HG02885 (cell line): Measurements from ENCODE around the gene CD93.

Source experiments
- ATAC-seq: cut with Tn5 transposase; IDR thresholded peaks from one replicate; pipeline ENCODE4 v1.9.1; 2021; ENCODE audit warnings: mild to moderate bottlenecking; ENCODE audit not compliant: unreplicated experiment, poor library complexity

The CD93 gene

DNA sequence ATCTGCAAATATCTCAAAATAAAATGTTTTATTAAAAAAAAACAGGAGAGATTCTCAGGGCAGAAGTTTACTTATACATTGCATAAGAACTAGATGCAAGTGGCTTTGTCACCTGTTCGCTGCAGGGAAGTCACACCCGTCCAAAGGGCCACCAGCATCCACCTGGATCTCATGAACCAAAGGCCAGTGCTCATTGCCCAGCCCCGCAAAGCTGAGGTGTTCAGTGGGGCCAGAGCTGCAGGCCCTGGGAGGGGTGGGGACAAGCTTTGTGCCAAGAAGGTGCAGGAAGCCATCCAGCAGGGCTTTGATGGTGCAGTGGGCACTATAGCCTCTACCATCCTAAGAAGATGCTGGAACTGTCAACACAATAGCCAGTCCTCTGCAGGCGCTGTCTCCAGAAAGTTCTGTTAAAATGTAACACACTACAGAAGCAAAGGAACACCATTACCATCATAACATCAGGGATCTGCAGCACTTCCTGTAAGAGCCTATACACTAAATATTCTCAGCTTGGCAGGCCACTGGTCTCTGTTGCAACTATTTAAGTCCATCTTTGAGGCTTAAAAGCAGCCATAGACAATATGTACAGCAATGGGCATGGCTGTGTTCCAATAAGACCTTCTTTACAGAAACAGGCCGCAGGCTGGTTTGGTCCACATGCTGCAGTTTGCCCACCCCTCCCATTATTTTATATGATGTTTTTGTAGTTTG, 15.7 kb upstream of the CD93 start:
- ATAC-seq = no peak

DNA sequence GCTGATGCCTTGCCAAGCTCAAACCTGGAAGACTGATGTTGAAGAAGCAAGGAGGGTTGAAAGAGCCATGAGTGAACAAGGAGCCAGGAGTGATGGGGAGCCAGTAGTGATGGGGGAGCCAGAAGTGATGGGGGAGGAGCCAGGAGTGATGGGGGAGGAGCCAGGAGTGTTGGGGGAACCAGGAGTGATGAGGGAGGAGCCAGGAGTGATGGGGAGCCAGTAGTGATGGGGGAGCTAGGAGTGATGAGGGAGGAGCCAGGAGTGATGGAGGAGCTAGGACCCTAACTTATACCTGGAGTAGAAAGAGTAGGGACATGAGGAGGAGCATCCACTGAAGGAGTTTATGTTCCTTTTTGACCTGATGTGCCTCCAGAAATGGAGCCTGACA, 14.6 kb upstream of the CD93 start:
- no peak for ATAC-seq

DNA sequence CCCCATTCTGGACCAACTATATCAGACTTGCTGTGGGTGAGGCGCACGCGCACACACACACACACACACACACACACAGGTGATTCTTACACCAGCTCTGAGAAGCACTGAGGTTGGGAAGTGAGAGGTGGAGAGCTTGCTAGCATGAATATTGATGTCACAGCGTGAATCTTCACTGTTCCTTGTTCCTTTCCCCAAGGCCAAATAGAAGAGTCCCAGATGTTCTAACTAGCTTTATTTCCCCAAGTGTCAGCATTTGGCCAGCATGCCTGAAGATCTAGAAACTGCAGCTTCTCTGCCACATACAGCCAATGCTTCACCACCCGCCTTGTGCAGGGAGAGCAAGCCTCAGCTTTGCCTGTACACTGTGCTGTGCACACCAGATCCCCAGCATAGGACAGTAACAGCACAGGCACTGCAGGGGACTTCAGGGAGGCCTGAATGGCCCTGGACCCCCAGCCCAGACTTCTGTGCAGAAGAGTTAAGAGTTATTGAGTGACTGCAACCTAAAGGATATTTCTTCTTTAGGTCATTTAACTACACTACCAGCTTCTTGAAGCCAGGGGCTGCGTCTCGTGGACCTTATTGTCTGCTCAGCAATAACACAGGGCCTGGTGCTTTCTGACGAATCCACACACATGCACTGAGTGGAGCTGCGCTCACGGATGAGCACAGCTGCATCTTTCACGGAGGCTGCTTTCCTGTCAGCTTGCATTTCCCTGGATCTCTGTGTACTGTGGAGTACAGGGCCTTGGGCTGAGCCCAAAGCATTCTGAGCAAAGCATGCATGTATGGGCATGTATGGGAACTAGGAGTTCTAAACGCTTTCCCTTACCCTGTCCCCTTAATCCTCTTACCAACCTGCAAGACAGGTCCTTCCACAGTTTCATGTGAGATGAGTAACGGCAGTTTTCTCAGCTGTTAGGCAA, 13.9 kb upstream of the CD93 start:
- no peak for ATAC-seq

DNA sequence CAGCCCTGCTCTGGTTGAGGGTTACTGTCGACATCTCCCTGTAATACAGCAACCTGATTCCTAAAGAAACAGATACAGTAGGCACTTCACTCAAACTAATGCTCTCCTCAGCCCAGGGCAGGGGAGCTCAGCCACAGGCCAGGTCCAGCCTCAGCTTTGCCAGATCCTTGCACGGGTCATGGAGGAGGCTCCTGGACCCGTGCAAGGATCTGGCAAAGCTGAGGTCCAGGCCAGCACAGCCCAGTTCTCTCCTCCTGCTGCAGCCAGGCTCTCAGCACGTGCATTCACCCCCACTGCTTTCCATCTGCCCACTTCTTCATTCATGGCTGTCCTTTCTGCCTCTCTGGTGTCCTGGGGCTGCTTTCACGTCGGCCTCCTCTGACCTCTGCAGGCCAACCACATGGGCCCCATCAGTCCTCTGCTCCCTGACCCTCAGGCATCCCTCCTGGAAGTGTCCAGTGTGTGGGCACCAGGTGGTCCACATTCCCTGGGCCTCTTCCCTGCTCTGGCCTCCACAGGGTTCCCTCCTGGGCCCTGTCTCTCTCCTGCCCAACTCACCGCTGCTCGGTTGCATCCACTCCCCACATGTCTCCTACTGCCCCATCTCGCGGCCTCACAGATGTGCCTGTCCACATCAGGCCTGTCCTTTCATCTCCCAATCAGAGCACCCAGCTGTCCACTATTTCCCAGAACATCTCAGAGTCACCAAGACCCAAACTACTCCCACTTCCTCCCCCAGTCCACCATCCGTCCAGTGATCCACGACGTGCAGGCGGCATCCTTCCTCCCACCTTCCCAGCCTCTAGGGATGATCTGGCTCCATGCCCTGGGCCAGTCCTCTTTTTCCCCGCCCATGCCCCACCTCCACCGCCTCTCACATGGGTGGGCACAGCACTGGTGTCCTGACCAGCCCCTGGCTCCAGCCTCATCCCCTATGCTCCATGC, 11.8 kb upstream of the CD93 start:
- ATAC-seq = no peak

DNA sequence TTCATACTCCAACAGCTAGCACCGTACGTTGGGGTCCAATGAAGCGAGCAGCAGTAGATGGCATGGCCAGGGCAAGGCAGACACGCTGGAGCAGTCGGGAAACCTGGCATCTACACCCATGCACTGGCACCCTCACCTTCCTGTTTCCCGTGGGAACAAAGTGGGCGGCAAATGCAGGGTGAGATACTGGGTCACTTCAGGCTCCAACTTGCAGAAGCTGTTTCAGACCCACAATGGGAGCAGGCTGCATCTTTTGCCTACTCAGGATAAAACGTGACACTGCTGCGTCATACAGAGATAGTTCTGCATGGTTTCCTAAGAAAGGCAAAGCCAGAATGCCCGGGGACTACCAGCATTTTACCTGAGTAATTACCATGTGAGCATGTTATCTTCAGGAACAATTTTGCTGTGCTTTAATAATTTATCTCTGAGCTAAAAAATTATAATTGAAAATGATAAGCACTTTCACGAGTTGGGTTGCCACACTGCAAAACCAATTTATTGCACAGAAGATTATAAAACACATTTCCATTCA, 10.9 kb upstream of the CD93 start:
- no peak for ATAC-seq

DNA sequence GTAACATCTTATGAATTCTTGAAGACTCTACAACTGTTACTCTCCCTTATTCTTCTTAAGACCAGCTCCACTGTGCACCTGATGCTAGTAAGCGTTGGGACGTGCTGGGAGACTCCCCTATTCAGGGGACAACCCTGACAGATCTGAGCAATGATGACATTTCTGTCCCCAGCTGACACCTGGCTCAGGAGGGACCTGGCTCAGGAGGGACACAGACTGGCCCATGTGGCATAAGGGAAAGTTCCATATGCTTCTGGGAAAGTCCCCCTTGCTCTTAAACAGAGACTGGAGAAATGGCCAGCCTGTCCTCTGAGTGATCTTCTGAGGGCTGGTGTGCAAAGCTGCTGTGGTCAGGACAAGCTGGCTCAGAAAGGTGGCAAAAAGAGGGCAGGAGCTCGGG, 10.0 kb upstream of the CD93 start:
- no peak for ATAC-seq

DNA sequence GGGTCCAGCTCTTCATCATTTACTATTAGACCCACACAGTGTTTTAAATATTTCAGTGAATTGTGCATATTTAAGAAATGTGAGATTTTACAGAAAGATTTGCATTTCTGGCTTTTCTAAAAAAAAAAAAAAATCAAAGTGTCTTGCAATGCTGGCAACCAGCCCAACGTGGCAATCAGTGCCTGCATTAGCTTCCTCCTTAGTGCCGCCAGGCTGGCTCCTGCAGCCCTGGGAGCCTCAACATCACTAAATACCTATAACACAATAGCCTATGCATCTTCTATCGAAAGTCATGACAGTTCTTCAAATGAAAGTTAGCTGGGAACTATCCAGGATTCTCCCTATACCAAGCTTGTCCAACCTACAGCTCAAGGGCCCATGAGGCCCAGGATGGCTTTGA, 9.4 kb upstream of the CD93 start:
- ATAC-seq = no peak

DNA sequence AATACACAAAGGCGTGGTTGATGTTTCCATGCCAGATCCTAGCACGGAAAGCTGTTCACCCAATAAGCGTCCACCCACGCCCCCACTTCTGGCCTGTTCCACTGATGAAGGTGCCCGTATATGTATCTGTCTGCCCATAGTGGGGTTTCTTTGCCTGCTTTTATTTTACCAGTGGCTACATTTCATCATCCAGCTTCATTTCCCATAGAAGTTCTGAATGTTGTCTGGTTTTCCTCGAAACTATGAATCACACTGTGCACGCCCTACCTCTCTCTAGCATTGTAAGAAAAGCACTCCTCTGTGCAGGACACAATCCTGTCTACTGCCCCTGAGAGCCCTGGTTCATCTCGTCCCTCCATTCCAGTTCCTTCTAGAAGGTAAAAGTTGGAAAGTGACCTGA, 8.8 kb upstream of the CD93 start:
- no peak for ATAC-seq

DNA sequence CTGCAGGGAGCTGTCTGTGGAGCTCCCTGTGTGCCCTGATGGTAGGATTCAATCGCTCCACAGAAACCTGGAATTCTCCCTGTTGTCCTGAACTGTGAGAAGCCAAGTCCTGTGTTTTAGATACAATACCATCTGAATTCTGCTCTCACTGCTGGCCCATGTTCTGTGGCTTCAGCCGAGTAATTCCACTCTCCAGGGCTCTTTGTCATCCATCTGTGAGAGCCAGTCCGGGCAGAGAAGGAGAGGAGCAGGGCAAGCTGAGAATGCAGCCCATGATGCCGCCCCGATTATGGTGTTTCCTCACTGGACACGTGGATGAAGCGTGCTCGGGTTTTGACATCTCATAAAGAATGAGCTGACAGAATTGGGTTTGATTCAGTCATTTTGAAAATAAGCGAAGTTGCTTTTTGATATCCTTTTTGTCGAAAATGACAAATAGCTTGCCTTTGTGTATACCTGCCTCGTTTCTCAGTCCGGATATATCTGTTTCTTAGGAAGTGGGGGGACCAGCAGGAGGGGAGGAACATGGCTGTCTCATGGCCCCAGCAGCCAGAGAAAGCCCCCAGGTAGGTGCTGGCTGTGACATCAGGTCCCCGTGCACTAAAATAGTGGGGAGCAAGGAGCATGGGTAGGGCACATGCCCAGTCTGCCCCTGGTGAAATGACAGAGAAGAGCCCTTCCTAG, 8.2 kb upstream of the CD93 start:
- ATAC-seq = no peak

DNA sequence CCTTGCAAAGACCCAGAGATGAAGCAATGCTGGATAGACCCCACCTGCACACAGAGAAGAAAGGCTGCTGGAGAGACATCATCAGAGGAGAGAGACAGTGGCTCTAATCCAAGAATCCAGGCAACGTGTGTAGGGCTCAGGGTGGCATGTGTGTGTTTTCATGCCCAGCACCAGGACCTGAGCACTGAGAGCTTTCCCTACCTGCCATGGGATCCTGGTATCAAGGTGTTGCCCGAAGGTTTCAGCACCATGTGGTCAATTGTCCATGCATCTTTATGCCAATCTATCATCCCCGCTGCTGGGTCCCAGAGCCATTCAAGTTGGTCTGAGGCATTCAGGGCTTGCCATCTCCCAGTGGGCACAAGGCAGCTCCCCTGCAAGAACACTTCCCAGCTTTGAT, 7.5 kb upstream of the CD93 start:
- no peak for ATAC-seq

DNA sequence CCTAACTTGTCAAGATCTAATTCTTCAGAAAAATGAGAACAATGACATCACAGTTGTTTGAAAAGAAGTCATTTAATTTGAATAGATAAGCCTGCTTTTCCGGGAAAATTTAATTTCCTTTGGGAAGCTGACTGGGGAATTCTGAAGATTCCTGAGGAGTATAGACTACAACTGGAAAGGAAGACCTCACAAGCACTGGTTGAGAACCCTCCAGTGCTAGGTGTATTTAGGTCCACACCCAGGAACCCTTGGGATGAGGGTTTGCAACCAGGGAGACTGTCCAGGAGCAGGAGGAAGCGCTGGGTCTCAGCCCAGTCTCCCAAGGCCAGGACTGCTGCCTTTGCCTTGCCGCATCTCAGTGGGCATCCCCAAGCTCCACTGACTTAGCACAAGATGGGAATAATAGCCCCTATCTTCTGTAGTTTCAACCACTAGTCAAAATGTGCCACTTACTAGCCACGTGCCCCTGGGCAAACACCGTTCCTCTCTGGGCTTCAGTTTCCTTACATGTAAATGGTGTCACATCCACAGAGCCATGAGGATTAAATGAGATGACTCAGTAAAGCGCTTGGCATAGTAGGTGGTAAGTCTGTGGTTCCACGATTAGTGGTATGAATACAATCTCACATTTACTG, 6.9 kb upstream of the CD93 start:
- no peak for ATAC-seq

DNA sequence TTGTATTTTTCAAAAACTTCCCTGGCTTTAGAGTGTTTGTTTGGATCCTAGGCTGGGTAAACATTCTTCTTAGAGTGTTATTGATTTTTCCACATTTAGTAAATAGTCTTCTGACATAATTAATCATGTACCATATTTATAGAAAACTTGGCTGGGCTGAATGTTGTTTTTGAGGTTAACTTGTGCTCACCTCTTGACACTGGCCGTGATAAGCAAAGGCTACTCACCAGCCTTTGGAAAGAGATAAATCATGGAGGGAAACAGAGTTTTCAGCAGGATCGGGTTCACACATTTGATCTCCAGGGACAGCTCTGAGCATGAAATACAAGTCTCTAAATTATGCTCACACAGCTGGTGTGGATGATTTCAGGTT, 6.2 kb upstream of the CD93 start:
- ATAC-seq = no peak

DNA sequence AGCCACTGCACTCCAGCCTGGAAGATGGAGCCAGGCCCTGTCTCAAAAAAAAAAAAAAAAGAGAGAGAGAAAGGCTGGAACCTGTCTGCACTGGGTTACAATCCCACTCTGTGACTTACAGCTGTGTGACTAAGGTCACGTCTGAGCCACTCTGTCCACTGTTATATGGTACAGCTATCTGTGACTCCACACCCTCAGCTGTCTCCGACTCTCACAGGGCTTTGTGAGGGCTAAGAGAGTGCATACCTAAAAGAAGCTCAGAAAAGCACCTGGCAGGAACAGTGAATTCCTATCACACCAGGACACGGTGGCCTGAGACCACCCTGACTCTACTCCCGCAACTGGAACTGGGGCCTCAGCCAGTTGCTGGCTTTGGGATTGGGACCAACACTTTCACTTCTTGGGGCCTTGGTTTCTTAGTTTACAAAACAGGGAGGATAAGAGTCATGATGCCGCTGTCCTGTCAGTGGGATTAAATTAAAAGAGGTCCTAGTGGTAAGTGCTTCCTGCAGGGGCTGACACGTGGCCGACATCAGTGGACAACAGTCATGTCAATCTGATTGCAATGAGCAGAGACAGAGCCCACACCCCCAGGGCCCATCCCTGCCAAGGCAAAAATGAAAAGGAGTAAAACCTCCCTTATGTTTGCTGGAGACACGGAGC, 5.7 kb upstream of the CD93 start:
- ATAC-seq = no peak

DNA sequence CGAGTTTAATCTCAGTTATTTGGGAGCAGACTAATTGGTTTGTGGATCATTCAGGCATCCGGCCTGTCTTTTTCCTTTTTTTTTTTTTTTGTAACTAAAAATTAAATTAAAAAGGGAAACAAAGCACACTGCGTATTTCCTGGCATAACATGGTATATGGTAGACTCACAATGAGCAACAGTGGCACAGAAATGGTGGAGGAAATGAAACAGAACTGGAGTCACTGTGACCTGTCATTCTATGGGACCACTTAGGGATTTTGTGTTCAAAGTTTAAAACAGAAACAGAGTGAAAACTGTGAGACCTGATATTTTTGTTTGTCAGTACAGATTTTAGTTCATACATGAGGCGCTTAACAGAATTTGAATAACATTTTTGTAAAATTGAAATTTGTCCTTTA, 4.8 kb upstream of the CD93 start:
- ATAC-seq = no peak

DNA sequence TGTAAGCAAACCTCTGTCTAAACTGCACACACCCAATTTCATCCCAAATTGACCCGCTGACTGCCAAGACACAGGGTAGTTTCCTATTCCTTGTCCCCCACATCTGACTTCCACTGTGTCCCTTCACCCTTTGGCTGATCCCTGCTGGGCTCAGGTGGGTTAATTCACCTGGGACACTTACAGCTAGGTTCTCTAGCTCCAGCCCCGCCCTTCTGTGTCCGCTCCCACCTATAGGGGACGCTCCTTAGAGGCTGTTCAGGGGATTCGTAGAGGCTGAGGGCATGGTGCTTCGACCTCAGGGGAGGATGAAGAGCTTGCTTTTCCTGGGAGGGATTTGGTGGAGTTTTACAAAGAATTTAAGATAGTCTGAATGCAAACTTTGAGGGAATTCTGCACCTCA, 4.0 kb upstream of the CD93 start:
- no peak for ATAC-seq

DNA sequence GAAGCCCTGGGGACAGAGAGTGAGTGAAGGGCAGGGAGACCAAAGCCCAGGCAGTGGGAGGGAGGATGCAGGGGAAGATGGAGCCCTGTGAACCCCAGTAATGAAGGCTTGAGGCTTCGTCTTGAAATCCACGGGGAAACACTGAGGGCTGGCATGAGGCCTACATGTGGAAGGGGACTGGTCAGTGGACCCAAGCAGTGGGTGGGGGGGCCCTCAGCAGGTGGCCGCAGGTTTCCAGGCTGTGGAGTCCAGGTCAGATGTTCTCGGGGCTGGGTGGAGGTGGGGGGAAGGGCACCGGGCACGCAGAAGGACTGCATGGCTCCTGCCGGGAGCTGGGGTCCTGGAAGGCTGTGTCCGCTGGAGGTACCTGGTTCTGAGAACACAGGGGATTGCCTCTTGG, 2.7 kb upstream of the CD93 start:
- ATAC-seq = no peak

DNA sequence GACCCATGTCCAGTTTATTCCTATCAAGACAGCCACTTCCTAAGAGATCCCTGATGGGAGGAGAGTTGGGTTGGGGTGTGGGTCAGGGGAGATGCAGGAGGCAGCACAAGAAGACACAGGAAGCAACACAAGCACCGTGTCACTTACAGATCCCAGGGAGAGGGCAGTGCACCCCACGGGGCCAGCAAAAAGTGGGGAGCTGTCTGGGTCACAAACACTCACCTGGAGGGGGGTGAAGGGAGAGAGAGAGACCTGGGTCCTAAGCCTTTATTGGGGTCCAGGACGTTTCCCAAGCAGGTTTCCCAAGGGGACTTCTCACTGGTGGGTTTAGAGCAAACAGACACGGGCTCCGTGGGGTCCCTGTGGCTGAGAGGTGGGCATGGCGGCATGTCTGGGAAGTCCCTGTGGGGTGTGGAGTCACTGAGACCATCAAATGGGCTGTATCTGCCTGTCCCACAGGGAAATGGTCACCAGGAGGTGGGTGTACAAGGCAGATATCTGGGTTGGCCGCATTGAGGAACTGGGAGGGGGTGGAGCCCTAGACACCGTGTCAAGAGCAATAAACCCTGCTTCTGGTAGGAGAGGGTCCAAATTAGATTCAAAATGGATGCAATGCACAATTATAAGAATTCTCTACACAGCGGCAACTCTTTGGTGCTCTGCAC, 1.6 kb upstream of the CD93 start:
- no peak for ATAC-seq

DNA sequence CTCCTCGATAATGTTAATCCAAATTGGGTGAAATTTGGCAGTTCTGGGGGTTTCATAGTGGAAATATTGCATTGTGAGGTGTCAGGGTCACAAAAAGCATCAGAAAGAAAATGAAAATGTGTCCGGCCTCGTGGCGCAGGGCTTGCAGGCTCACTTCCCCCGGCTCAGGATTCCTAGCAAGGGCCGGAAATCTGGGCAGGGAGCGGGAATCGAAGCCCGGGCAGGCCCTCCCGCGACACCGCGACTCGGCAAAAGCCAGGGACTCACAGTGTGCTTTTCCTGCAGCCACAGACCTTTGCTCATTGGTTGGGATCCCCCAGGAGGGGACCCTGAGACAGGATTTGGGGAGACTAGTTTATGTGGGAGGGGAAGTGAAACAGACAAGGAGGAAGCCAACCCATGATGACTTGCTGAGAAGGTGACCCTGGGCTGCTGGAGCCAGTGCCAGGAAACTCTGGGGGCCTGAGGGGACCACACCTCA, 847 bp upstream of the CD93 start:
- no peak for ATAC-seq
